C4-2B (cell line): ENCODE measurements around the gene PTF1A.

Experiments used
- CTCF ChIP-seq: fragments of 450-650 bp; conservative IDR thresholded peaks from 2 replicates; pipeline ENCODE4 v1.5.1; 2017; ENCODE audit warnings: mild to moderate bottlenecking
- ZFX ChIP-seq: fragments of 450-650 bp; IDR thresholded peaks from 2 replicates; pipeline ENCODE4 v1.6.1; 2017

- TF ChIP-seq CTCF (no peak), ZFX (no peak)
These were observed 7.0 kb downstream of the PTF1A start for GRCh38 chr10:23198940-23199767.
